Activated naive CD8-positive, alpha-beta T cell treated with anti-CD3 and anti-CD28 coated beads, Interleukin-2, amount 10 ng/mL, durations not matched to agents 7 days and 5 days (primary cell): ENCODE measurements around the gene NHSL2. TPM values are rescaled to one million over a fixed set of nuclear protein-coding genes. Genes with fewer than 3 reads are reported as not detected.

Experiments used
- ATAC-seq: fragments of 150-1000 bp; cut with Tn5 transposase; one replicate; pipeline ENCODE4 v1.10.0; 2021; ENCODE audit warnings: low read depth, moderate library complexity
- POLR2A ChIA-PET: fragments of 350-600 bp; sonication (Branson Sonifier 250); formaldehyde crosslinking; loops from one replicate; lab custom pipeline; 2021; ENCODE audit warnings: antibody characterized with exemption; lab: Charles Lee
- DNase-seq: peaks from one replicate; pipeline ENCODE4 v3.0.0; 2021
- H3K27ac Mint-ChIP-seq: one replicate; pipeline ENCODE4 v1.8.0; 2022; ENCODE audit warnings: mild to moderate bottlenecking, mixed read lengths
- H3K27me3 Mint-ChIP-seq: one replicate; pipeline ENCODE4 v1.8.0; 2022; ENCODE audit warnings: mild to moderate bottlenecking, moderate library complexity, mixed read lengths
- H3K36me3 Mint-ChIP-seq: one replicate; pipeline ENCODE4 v1.8.0; 2021; ENCODE audit warnings: mild to moderate bottlenecking, mixed read lengths
- H3K4me1 Mint-ChIP-seq: one replicate; pipeline ENCODE4 v1.8.0; 2021; ENCODE audit warnings: mixed read lengths
- H3K4me3 Mint-ChIP-seq: one replicate; pipeline ENCODE4 v1.8.0; 2022; ENCODE audit warnings: mild to moderate bottlenecking, moderate library complexity, mixed read lengths
- H3K9me3 Mint-ChIP-seq: one replicate; pipeline ENCODE4 v1.8.0; 2021; ENCODE audit warnings: mixed read lengths
- total RNA-seq, 2 experiments: library from RNA; stranded (reverse); gene quantifications; one replicate each; pipeline ENCODE4 v1.2.3, GENCODE V29; 2021

The NHSL2 gene
- total RNA-seq, 2 experiments from 2014 or later, result 1.6 TPM

GRCh38 chrX:72073633-72074032 is 163.0 kb downstream of the NHSL2 start:
- POLR2A ChIA-PET, result no interaction called here
- DNase-seq (no peak), ATAC-seq (no peak)
- H3K9me3 Mint-ChIP-seq, result no peaks in the 10 kb centered on the region
- H3K4me3 Mint-ChIP-seq, result no peak overlapping the region
- no peak overlapping the region for H3K27ac Mint-ChIP-seq
- H3K27me3 Mint-ChIP-seq, result peaks cover 48% of the 10 kb centered on the region
- H3K36me3 Mint-ChIP-seq, result no peaks in the 10 kb centered on the region
- peaks cover 3% of the 10 kb centered on the region for H3K4me1 Mint-ChIP-seq

- no peaks in the 10 kb centered on the region for H3K36me3 Mint-ChIP-seq
- DNase-seq (no peak), ATAC-seq (no peak)
- H3K27ac Mint-ChIP-seq, result no peak overlapping the region
- H3K27me3 Mint-ChIP-seq, result peaks cover 17% of the 10 kb centered on the region
- H3K9me3 Mint-ChIP-seq, result no peaks in the 10 kb centered on the region
- H3K4me3 Mint-ChIP-seq, result no peak overlapping the region
- POLR2A ChIA-PET, result no interaction called here
- H3K4me1 Mint-ChIP-seq, result peaks cover 3% of the 10 kb centered on the region
These were observed 167.8 kb downstream of the NHSL2 start for GRCh38 chrX:72078411-72078810.

DNA sequence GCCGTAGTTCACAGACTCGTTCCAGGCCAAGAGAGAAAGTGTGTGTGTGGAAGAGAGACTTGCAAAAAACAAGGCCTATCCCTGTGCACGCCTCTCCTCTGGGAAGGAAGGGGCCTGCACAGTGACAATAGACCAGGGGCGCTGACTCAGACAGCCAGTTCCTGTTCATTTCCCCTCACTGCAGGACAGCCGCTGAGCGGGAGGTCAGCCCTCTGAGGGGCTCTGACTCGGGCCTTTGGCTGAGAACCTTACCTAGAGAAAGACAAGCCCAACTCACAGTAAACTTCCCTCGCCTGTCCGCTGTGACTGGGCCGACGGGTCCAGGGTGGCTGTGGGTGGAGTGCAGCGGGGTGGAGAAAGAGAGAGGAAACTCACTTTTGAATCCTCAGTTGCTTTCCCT is 169.0 kb downstream of the NHSL2 start:
- POLR2A ChIA-PET, result no interaction called here
- ATAC-seq, result no peak
- DNase-seq, result no peak
- H3K27ac Mint-ChIP-seq, result no peak overlapping the region
- peaks cover 3% of the 10 kb centered on the region for H3K4me1 Mint-ChIP-seq
- H3K4me3 Mint-ChIP-seq, result no peak overlapping the region
- no peaks in the 10 kb centered on the region for H3K36me3 Mint-ChIP-seq
- H3K9me3 Mint-ChIP-seq, result no peaks in the 10 kb centered on the region
- H3K27me3 Mint-ChIP-seq, result peaks cover 13% of the 10 kb centered on the region

DNA sequence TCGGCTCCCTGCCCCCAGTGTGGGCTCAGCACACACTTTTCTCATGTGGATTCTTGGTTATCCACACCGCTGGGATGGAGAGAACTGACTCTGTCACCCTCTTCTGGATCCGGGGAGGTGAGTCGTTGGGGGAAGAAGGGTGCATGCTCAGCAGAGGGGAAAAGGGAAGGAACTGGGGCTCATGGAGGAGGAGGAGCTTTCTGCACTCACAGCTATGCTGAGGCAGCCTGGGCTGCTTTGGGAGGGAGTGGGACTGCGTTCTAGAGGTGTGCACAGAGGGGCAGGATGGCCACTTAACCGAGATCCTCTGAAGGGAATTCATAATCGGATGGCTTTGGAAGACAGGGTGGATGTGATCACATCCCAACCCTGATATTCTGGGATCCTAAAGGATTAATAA is 169.5 kb downstream of the NHSL2 start:
- Mint-ChIP-seq H3K27me3 (peaks cover 10% of the 10 kb centered on the region), H3K9me3 (no peaks in the 10 kb centered on the region), H3K4me3 (no peak overlapping the region), H3K36me3 (no peaks in the 10 kb centered on the region), H3K4me1 (peaks cover 3% of the 10 kb centered on the region), H3K27ac (no peak overlapping the region)
- POLR2A ChIA-PET, result no interaction called here
- DNase-seq (no peak), ATAC-seq (no peak)

DNA sequence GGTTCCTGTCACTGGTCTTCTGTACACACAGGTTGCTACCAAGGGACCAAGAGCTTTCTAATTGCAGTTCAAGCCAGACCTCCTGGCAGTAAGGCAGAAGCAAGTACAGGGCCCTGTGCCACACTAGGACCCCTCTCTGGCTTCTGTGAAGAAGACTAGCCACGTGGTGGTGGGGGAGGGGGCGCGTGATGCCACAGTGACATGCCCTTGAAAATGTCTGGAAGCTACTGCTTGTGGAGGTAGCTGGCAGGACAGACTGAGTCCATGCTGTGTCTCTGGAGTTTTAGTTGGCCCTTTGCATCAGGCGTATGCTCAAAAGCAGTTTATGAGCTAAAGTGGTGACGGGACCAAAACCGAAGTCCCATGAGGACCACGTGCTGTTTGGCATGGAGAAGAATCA is 170.2 kb downstream of the NHSL2 start:
- no peak overlapping the region for H3K27ac Mint-ChIP-seq
- POLR2A ChIA-PET, result no interaction called here
- no peaks in the 10 kb centered on the region for H3K36me3 Mint-ChIP-seq
- H3K4me1 Mint-ChIP-seq, result peaks cover 3% of the 10 kb centered on the region
- peaks cover 15% of the 10 kb centered on the region for H3K27me3 Mint-ChIP-seq
- ATAC-seq (no peak), DNase-seq (no peak)
- H3K4me3 Mint-ChIP-seq, result no peak overlapping the region
- no peaks in the 10 kb centered on the region for H3K9me3 Mint-ChIP-seq

DNA sequence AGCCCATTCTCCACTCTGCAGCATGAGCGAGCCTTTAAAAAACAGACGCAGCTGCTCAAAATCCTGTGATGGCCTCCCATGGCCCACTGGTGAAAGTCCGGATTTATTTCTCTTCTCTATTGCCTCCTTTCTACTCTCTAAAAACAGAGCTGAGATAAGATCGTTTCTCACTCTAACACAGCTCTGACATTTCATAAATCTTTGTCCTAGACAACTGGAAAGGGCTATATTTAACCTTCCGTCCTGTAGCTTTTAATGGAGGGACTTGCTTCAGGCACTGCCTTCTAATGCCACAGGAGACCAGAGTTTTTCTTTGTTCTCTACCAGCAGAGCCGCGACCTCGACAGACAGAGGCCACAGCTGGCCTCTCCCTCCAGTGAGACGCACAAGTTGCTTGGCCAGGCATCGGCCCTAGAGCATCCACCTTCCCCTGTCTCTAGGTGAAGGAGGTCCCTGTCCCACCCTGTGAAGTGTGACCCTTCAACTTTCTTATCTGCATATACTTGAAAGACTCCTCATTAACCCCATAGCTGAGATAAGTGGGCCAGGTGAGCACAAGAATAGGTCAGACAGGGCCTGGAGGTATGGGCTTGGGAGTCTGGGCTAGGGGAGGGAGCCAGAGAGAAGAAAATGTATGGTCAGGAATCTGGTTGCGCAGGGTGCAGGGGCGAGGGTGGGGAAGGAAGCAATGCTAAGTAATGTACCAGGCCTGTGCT is 171.1 kb downstream of the NHSL2 start:
- no peak overlapping the region for H3K27ac Mint-ChIP-seq
- no peaks in the 10 kb centered on the region for H3K9me3 Mint-ChIP-seq
- POLR2A ChIA-PET, result no interaction called here

GRCh38 chrX:72083291-72083690 is 172.6 kb downstream of the NHSL2 start:
- H3K27ac Mint-ChIP-seq, result no peak overlapping the region
- no peaks in the 10 kb centered on the region for H3K36me3 Mint-ChIP-seq
- POLR2A ChIA-PET, result no interaction called here
- no peak for ATAC-seq
- H3K9me3 Mint-ChIP-seq, result no peaks in the 10 kb centered on the region
- peaks cover 11% of the 10 kb centered on the region for H3K27me3 Mint-ChIP-seq
- no peak for DNase-seq
- peaks cover 2% of the 10 kb centered on the region for H3K4me1 Mint-ChIP-seq
- no peak overlapping the region for H3K4me3 Mint-ChIP-seq

More for the DNA sequence above, 171.1 kb downstream of the NHSL2 start:
- peaks cover 3% of the 10 kb centered on the region for H3K4me1 Mint-ChIP-seq
- H3K4me3 Mint-ChIP-seq, result no peak overlapping the region
- ATAC-seq (no peak), DNase-seq (no peak)
- H3K36me3 Mint-ChIP-seq, result no peaks in the 10 kb centered on the region
- peaks cover 17% of the 10 kb centered on the region for H3K27me3 Mint-ChIP-seq

DNA sequence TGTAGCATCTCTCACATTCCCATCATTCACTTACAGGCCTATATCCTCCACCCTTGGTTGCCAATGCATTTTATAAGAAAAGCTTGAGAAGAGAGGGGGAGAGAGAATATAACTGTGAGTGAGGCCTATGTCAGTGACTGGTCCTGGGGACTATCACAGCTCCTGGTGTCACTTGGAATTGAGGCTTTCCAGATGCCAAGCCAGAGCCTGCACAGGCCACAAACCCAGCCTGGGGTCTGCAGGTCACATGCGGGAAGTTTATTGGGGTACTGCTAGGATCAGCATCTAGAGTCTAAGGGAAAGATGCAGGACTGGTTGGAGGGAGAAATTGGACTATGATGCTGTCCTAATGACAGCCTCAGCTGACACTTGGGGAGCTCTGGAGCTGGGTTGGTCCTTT is 173.5 kb downstream of the NHSL2 start:
- no peak overlapping the region for H3K4me3 Mint-ChIP-seq
- H3K36me3 Mint-ChIP-seq, result no peaks in the 10 kb centered on the region
- DNase-seq, result no peak
- no peaks in the 10 kb centered on the region for H3K4me1 Mint-ChIP-seq
- no peak for ATAC-seq
- POLR2A ChIA-PET, result no interaction called here
- no peaks in the 10 kb centered on the region for H3K9me3 Mint-ChIP-seq
- H3K27me3 Mint-ChIP-seq, result peaks cover 11% of the 10 kb centered on the region
- H3K27ac Mint-ChIP-seq, result no peak overlapping the region

DNA sequence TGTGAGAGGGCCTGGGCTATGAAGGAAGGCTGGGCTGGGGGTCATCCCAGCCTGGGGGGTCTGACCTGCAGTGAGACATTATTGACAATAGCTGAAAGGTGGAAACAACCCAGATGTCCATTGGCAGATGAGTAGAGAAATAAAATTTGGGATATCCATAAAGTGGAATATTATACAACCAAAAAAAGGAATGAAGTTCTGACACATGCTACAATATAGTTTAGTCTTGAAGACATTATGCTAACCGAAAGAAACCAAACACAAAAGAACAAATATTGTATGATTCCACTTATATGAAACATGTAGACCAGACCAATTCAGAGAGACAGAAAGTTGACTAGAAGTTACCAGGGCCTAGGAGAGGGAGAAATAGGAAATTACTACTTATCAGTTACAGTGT is 176.3 kb downstream of the NHSL2 start:
- no peaks in the 10 kb centered on the region for H3K9me3 Mint-ChIP-seq
- no peak overlapping the region for H3K27ac Mint-ChIP-seq
- DNase-seq (no peak), ATAC-seq (no peak)
- peaks cover 12% of the 10 kb centered on the region for H3K27me3 Mint-ChIP-seq
- H3K36me3 Mint-ChIP-seq, result no peaks in the 10 kb centered on the region
- H3K4me3 Mint-ChIP-seq, result no peak overlapping the region
- POLR2A ChIA-PET, result no interaction called here
- no peaks in the 10 kb centered on the region for H3K4me1 Mint-ChIP-seq

- Mint-ChIP-seq H3K27ac (no peak overlapping the region), H3K4me3 (no peak overlapping the region), H3K36me3 (no peaks in the 10 kb centered on the region), H3K4me1 (no peaks in the 10 kb centered on the region), H3K27me3 (peaks cover 25% of the 10 kb centered on the region), H3K9me3 (no peaks in the 10 kb centered on the region)
- DNase-seq (no peak), ATAC-seq (no peak)
- POLR2A ChIA-PET, result no interaction called here
These were observed 178.1 kb downstream of the NHSL2 start for GRCh38 chrX:72088761-72089160.

GRCh38 chrX:72089254-72089653 is 178.6 kb downstream of the NHSL2 start:
- DNase-seq (no peak), ATAC-seq (no peak)
- Mint-ChIP-seq H3K4me3 (no peak overlapping the region), H3K4me1 (no peaks in the 10 kb centered on the region), H3K27ac (no peak overlapping the region), H3K36me3 (no peaks in the 10 kb centered on the region), H3K27me3 (peaks cover 25% of the 10 kb centered on the region), H3K9me3 (no peaks in the 10 kb centered on the region)
- POLR2A ChIA-PET, result no interaction called here

GRCh38 chrX:72094894-72095293 is 184.2 kb downstream of the NHSL2 start:
- DNase-seq, result no peak
- Mint-ChIP-seq H3K4me3 (no peak overlapping the region), H3K36me3 (no peaks in the 10 kb centered on the region), H3K27me3 (peaks cover 51% of the 10 kb centered on the region), H3K27ac (no peak overlapping the region), H3K4me1 (peaks cover 3% of the 10 kb centered on the region), H3K9me3 (no peaks in the 10 kb centered on the region)
- ATAC-seq, result no peak
- POLR2A ChIA-PET, result no interaction called here

GRCh38 chrX:72095370-72095769 is 184.7 kb downstream of the NHSL2 start:
- Mint-ChIP-seq H3K27me3 (peaks cover 53% of the 10 kb centered on the region), H3K36me3 (no peaks in the 10 kb centered on the region), H3K27ac (no peak overlapping the region), H3K9me3 (no peaks in the 10 kb centered on the region), H3K4me3 (no peak overlapping the region), H3K4me1 (peaks cover 8% of the 10 kb centered on the region)
- POLR2A ChIA-PET, result no interaction called here
- ATAC-seq (no peak), DNase-seq (no peak)

DNA sequence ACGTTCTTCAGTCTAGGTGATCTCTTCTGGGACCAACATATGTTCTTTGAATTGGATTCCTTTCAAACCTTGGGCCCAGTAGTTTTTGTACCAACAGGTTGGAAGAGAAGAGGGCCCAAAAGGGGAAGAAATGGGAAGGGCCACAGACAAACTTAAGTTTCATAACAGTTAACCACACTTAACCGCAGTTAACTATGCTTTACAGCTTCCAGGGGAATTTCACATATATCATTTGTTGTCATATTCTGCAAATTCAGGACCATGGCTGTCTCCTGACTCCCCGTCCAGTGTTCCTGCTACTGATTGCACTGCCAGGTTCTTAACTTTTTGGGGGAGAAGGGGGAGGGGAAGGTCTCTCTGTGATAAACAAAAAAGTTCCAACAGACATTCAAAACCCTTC is 186.5 kb downstream of the NHSL2 start:
- H3K4me3 Mint-ChIP-seq, result no peak overlapping the region
- no peak for DNase-seq
- no peak for ATAC-seq
- H3K27ac Mint-ChIP-seq, result no peak overlapping the region
- POLR2A ChIA-PET, result no interaction called here
- H3K27me3 Mint-ChIP-seq, result peaks cover 60% of the 10 kb centered on the region
- no peaks in the 10 kb centered on the region for H3K9me3 Mint-ChIP-seq
- peaks cover 22% of the 10 kb centered on the region for H3K4me1 Mint-ChIP-seq
- H3K36me3 Mint-ChIP-seq, result no peaks in the 10 kb centered on the region
